Measurements from ENCODE around the gene NFAT5. TPM values are rescaled to one million over a fixed set of nuclear protein-coding genes. Genes with fewer than 3 reads are reported as not detected.
A peak's percentile ranks its signal among the peaks of the same experiment; 100 is the strongest.

NFAT5 gene
- polyA plus RNA-seq, 2 of the 4 experiments (the other 2 are of a cell fraction): 9.5 to 45.1 TPM

DNA sequence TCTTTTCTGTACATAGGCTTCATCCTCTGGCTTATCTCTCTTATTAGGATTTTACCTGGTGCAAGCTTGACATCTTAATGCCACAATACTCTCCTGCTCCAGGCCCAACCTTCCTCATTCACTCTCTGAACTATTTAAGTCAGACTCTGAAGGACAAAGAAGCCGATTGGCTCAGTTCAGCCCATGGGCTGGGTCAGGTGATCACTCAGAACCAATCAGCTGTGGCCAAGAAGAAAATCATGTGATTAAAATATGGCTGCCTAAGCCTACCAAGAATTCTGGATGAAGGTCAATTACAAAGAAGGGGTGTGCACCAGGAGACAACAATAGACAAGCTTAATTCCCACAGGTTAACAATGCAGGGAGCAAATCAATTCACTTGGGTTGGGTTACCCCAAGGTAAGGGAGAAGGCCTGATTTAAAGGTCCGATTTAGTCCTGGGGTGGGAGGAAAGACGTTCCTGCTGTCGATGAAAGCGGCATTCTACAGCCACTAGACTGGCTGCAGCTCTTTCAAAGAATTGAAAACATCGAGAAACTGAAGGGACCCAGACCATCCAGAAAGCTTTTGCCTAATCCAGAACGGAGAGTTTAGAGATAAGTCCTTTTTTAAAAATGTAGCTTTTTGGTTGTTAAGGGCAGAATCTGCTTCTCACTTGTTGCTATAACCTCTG is 42.9 kb upstream of the NFAT5 start:
- DNase-seq (ENCODE audit: low read depth in 1 of 2, low spot score in 1 of 2) (peak; percentile 65 to 76), ATAC-seq (peak in 1 of 2 experiments; percentile 79; a peak in 3 of 6 replicates), FAIRE-seq (no peak)
- H3K4me1 ChIP-seq: peaks cover 9% of the 10 kb centered on the region; the same call in 2 of the 3 replicates
- no peaks in the 10 kb centered on the region for H3K9me3 ChIP-seq
- no peak overlapping the region for H3K4me2 ChIP-seq
- H3K4me3 ChIP-seq: no peak overlapping the region
- 85% methylated on average over 7 of the region's 7 CpGs for WGBS (ENCODE audit: missing lambda C conversion rate)
- peak overlapping the region in 1 of 2 experiments; percentile 26; a peak in 2 of 6 replicates for H3K27ac ChIP-seq
- CTCF ChIA-PET: interaction anchor here (1.0 to 1.4 kb wide), 3 partner anchors 9 to 17 kb away, joined by 3 read pairs; no protein-coding TSS in a partner anchor
- POLR2A ChIA-PET: no interaction called here
- TF ChIP-seq MAZ (IDR thresholded peaks at IDR 0.05; ENCODE audit: borderline replicate concordance, low read depth, low read length) (no peak), POLR2AphosphoS2 (conservative IDR thresholded peaks at IDR 0.05; ENCODE audit: low read length) (no peak), USF2 (IDR thresholded peaks at IDR 0.05) (peak; percentile 94)

- no peak overlapping the region for H3K4me2 ChIP-seq
- H3K27ac ChIP-seq: peak overlapping the region in 1 of 2 experiments; percentile 22; a peak in 2 of 6 replicates
- POLR2A ChIA-PET: interaction anchor here (0.7 kb wide), 1 partner anchor 198 kb away, joined by 3 read pairs; no protein-coding TSS in a partner anchor
- CTCF ChIA-PET: interaction anchor here (1.1 kb wide), 2 partner anchors 14 to 126 kb away, joined by 3 to 4 read pairs; no protein-coding TSS in a partner anchor
- peaks cover 13% of the 10 kb centered on the region; the same call in 2 of the 3 replicates for H3K4me1 ChIP-seq
- no peak for TF ChIP-seq FOXS1 (CRISPR knock-in tag; IDR thresholded peaks at IDR 0.05)
- TF ChIP-seq CEBPB (IDR thresholded peaks at IDR 0.05): no peak
- TF ChIP-seq ELK1 (IDR thresholded peaks at IDR 0.05; ENCODE audit: low read depth, low read length): no peak
- no peak for TF ChIP-seq SREBF2 (IDR thresholded peaks at IDR 0.05)
- no peak for TF ChIP-seq RCOR1 (IDR thresholded peaks at IDR 0.05; ENCODE audit: low read depth, low read length)
- TF ChIP-seq ZSCAN20 (CRISPR knock-in tag; IDR thresholded peaks at IDR 0.05): no peak
- no peak for TF ChIP-seq POLR2A (IDR thresholded peaks at IDR 0.05; ENCODE audit: low read length)
- TF ChIP-seq, protein P1, sequence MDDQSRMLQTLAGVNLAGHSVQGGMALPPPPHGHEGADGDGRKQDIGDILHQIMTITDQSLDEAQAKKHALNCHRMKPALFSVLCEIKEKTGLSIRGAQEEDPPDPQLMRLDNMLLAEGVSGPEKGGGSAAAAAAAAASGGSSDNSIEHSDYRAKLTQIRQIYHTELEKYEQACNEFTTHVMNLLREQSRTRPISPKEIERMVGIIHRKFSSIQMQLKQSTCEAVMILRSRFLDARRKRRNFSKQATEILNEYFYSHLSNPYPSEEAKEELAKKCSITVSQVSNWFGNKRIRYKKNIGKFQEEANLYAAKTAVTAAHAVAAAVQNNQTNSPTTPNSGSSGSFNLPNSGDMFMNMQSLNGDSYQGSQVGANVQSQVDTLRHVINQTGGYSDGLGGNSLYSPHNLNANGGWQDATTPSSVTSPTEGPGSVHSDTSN (IDR thresholded peaks at IDR 0.05): no peak
- TF ChIP-seq MAZ (IDR thresholded peaks at IDR 0.05; ENCODE audit: borderline replicate concordance, low read depth, low read length): no peak
- TF ChIP-seq NPAS2 (CRISPR knock-in tag; IDR thresholded peaks at IDR 0.05; ENCODE audit: borderline replicate concordance): no peak
- no peak for TF ChIP-seq HMGXB4 (CRISPR knock-in tag; IDR thresholded peaks at IDR 0.05; ENCODE audit: borderline replicate concordance)
- no peak for TF ChIP-seq HEYL (CRISPR knock-in tag; IDR thresholded peaks at IDR 0.05)
- H3K9me3 ChIP-seq: no peaks in the 10 kb centered on the region
- WGBS (ENCODE audit: missing lambda C conversion rate): 91% methylated on average over 13 of the region's 13 CpGs
- FAIRE-seq (no peak), DNase-seq (ENCODE audit: low read depth in 1 of 2, low spot score in 1 of 2) (no peak), ATAC-seq (no peak)
- H3K4me3 ChIP-seq: no peak overlapping the region
Measured at GRCh38 chr16:69523566-69524305, 42.0 kb upstream of the NFAT5 start.
